Measurements from ENCODE around the gene AKAP14. TPM values are rescaled to one million over a fixed set of nuclear protein-coding genes. Genes with fewer than 3 reads are reported as not detected.

AKAP14 gene
- total and polyA plus RNA-seq, 2 of the 8 experiments (the other 6 are each of a cell fraction or from before 2014, with no cell fraction given): 0.79 to 1.3 TPM

DNA sequence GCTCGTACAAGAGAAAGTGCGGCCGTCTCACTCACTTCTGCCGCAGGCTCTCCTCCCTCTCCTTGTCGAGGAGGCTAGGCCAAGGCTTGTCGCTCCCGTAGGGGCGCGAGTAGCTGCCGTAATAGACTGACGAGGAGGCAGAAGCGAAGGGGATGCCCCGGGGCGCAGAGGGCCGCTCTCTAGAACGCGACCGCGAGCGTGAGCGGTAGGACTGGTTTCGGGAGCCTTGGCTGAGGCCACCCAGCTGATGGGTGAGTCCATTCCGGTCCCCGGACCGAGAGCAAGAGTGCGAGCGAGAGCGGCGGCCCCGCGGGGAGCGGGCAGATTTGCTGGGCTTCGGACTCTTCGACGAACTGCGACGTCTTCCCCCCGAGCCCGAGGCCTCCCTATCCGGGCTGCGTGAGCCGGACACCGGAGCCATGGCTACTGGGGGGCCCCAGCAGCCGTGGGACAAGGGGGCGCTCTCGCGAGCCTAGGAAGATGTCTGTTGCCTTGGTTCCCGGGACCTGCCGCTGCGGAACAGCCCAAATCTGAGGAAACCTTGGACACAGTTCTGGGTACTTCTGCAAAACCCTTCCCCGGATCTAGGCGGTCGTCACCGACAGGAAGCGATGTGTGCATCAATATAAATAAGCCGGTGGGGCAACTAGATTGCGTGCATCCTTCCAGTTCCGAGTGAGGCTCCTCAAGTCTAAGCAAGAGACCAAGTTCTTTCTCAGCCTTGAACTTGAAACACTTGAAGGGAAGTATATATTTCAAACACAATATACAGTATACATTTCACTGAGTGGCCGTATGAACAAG lies 47.7 kb downstream of the AKAP14 start, which contains the start of gene NKAP (continued):
- TF ChIP-seq NANOG (IDR thresholded peaks at IDR 0.05; ENCODE audit: insufficient read depth, low read depth, low read length, poor library complexity, severe bottlenecking) (no peak), TAF7 (optimal IDR thresholded peaks at IDR 0.05; ENCODE audit: borderline replicate concordance, low read depth, low read length) (peak; percentile 19), CTBP2 (IDR thresholded peaks at IDR 0.05; ENCODE audit: borderline replicate concordance, insufficient read depth, insufficient read length, low read length) (no peak), BCL11A (IDR thresholded peaks at IDR 0.05; ENCODE audit: low read depth in 2 of 2, low read length in 2 of 2) (no peak), POLR2AphosphoS5 (IDR thresholded peaks at IDR 0.05; ENCODE audit: low read depth, low read length) (peak; percentile 9; the same call in 1 of the 2 replicates), FOSL1 (IDR thresholded peaks at IDR 0.05; ENCODE audit: insufficient read depth, low read depth, low read length) (no peak), BACH1 (IDR thresholded peaks at IDR 0.05; ENCODE audit: low read length) (no peak), HDAC6 (IDR thresholded peaks at IDR 0.05; ENCODE audit: low read depth, low read length) (no peak), CBX8 (IDR thresholded peaks at IDR 0.05; ENCODE audit: borderline replicate concordance, low read depth, low read length) (no peak), KDM4A (IDR thresholded peaks at IDR 0.05; ENCODE audit: low read depth, low read length, severe bottlenecking) (peak; percentile 77), TBP (IDR thresholded peaks at IDR 0.05; ENCODE audit: low read depth, low read length) (peak; percentile 60), SIN3A (conservative IDR thresholded peaks at IDR 0.05 in 1 of 2, IDR thresholded peaks at IDR 0.05 in 1 of 2; ENCODE audit: low read depth in 1 of 2, low read length in 2 of 2) (peak; percentile 0 to 85; a peak in 2 of 4 replicates), RXRA (IDR thresholded peaks at IDR 0.05; ENCODE audit: insufficient read depth, low read depth, low read length) (no peak), RFX5 (IDR thresholded peaks at IDR 0.05; ENCODE audit: borderline replicate concordance, low read depth, low read length) (no peak), JUN (IDR thresholded peaks at IDR 0.05; ENCODE audit: low read depth, low read length) (no peak), CEBPB (IDR thresholded peaks at IDR 0.05; ENCODE audit: low read depth, low read length) (no peak), MAFK (IDR thresholded peaks at IDR 0.05; ENCODE audit: low read depth, low read length) (no peak), GABPA (IDR thresholded peaks at IDR 0.05; ENCODE audit: borderline replicate concordance, insufficient read depth, low read length) (peak; percentile 93), TCF12 (IDR thresholded peaks at IDR 0.05; ENCODE audit: low read depth, low read length) (no peak), POLR2A (IDR thresholded peaks at IDR 0.05; ENCODE audit: control extremely low read depth in 1 of 2, low read depth in 2 of 2, low read length in 2 of 2) (peak in 1 of 2 experiments; percentile 79; a peak in 2 of 3 replicates)
- TF ChIP-seq, protein P1, sequence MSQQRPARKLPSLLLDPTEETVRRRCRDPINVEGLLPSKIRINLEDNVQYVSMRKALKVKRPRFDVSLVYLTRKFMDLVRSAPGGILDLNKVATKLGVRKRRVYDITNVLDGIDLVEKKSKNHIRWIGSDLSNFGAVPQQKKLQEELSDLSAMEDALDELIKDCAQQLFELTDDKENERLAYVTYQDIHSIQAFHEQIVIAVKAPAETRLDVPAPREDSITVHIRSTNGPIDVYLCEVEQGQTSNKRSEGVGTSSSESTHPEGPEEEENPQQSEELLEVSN (IDR thresholded peaks at IDR 0.05): no peak
- TF ChIP-seq, protein P2, sequence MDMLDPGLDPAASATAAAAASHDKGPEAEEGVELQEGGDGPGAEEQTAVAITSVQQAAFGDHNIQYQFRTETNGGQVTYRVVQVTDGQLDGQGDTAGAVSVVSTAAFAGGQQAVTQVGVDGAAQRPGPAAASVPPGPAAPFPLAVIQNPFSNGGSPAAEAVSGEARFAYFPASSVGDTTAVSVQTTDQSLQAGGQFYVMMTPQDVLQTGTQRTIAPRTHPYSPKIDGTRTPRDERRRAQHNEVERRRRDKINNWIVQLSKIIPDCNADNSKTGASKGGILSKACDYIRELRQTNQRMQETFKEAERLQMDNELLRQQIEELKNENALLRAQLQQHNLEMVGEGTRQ (IDR thresholded peaks at IDR 0.05; ENCODE audit: low read length): no peak
